ENCODE results near the gene BRF1.

Gene BRF1

DNA sequence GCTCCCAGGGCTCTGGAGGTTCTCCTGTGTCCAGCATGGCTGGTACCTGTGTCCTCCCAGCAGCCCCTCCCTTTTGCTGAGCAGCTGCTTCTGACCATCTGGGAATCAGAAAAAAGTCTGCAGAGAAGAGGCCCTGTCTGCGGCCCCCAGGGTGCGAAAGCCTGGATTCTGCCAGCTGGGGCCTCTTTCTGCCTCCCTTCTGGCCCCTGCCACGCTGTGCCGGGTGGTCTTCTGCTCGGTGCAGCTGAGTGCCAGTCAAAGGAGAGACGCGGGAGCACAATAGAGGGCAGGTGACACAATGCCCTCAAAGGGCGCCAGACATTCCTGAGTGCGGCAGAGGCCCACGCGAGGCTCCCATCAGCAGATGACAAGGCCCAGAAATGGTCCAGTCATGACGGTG lies 39.8 kb downstream of the BRF1 start:
- DNase-seq (ENCODE audit: low spot score) = no peak

DNA sequence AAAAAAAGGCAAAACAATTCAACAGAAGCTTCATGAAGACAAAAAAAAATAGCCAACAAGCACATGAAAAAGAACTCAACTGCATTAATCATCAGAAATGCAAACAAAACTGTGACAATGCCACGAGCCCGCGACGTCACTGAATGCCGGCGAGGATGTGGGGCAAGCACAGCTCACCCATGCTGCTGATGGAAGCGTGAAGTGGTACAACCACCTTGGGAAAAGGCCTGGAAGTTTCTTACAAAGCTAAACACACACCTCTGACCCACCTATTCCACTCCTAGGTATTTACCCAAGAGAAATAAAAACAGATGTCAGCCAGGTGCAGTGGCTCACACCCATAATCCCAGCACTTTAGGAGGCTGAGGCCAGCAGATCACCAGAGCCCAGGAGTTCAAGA lies 42.0 kb downstream of the BRF1 start:
- no peak for DNase-seq (ENCODE audit: low spot score)

DNA sequence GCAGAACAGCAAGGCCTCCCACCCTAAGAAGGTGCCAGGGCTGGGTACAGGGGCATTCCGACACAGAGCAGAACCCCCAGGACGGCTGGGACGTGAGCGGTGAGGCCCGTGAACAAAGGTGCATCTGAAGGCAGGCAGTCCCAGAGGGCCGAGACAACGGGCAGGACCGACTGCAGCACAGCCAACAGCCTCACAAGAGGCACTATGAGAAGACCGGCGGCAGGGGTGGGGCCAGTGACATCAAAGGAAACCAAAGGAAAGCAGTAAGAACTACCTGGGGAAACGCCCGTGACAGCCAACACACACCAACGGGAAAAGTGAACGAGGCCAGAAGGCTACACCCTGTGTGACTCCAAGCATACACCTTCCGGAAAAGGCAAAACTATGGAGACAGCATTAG lies 43.3 kb downstream of the BRF1 start:
- no peak for DNase-seq (ENCODE audit: low spot score)

DNA sequence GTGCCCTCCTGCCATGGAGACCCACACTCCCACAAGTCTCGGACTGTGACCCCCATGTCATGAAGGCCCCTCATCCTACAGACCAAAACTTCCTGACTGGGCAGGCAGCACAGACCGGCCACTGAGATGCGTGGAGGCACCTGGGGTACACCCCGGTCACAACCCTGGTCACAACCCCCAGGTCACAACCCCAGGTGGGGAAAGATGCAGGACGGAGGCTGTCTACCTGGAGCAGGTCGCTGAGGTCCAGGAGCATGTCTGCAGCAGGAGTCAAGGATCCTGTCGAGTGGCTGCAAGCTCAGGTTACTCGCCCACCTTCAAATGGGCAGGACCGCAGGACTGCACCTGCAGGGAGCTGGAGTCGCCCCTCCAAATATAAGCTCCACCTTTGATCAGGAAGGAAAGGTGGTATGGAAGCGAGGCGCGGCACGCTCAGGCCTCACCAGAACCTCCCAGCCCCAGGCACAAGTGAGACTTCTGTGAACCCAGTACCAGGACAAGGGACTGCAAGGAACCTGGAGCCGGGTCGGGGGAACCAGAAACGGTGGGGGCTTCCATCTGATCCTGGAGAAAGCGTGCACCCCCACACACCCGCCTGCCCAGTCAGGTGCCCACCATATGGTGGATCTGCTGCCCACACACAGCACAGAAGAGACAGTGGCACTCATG lies 44.4 kb downstream of the BRF1 start:
- no peak for DNase-seq (ENCODE audit: low spot score)

DNA sequence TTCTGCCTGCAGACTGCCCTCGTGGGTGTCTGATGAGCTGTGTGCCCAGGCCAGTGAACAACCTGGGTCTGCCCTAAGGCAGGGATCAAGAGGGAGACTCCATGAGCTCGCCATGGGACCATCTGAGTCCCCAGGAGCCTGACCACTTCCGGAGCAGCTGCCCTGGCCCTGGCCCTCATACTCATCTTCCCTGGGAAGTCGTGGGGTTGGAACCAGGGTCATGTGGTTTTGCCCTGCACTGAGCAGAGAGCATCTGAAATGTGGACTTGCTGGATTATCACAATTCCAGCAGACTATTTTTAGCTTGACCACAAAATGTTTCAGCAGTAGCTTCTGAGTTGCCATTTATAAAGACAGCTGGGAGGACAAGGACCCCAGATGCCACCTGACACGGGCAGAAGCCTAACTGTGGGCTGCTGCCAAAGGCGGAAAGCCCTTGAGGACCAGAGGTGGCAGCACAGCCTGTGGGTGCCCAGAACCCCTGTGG lies 45.7 kb downstream of the BRF1 start:
- no peak for DNase-seq (ENCODE audit: low spot score)

DNA sequence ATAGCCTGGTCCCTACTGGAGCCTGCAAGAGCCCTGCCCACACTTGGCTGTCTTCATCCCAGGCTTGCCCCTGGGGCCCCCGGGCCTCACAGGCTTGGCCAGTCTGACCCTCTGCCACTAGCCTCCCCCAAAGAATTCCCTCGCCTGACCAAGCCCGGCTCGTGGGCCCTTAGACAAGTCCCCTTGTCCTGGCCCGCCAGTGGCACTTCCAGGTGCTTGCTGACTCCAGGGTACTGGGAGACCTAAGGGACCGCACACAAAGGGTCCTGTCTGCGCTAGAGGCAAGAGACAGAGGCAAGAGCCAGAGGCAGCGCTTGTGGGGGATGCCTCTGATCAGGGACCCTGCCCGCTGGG lies 47.5 kb downstream of the BRF1 start:
- no peak for DNase-seq (ENCODE audit: low spot score)

DNA sequence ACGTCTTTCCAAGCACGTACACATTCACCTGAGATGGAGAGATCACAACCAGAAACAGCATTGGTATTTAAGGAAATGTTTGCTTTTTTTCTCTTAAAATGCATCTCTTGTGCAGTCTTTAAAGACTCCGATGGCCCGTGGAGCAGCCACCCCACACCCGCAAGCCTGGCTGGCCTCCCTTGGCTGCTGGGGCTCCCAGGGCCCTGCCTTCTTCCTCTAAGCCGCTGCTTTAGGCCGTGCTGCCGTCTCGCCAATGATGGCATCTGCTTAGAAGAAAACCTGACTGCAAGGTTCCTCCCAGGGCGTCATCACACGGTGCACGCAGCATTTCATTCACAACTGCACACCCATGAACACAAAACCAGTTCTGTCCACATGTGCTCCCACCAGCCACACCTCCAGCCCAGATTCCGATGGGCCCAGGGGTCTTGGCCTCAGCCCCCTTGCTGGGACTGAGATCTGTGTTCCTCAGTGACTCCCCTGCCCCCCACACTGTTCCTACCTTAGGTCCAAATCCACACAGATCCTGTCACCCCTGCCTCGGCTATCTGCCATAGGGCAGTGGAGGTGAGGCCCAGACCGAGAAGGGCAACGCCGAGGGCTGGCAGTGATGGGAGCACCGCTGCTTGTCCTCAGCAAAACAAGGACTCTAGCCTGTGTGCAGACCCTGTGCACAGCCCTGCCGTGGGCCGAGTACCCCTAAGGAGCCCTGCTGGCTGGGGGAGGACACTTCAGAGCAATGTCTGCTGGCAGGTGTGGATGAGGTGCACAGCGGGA lies 48.1 kb downstream of the BRF1 start:
- no peak for DNase-seq (ENCODE audit: low spot score)

DNA sequence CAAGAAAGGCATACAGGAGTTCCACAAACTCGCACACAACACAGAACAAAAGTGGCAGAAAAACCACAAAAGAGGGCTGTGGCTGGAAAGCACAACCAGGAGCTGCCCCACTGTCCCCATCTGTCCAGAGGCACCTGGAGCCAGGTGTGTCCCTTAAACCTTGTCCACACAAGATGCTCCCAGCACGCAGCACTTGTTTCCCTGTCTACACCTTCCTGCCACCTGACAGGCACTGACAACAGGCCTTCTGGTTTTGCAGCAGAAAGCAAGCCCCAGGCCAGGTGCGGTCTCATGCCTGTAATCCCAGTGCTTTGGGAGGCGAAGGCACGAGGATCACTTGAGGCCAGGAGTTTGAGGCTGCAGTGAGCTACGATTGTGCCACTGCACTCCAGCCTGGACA lies 48.9 kb downstream of the BRF1 start:
- DNase-seq (ENCODE audit: low spot score) = no peak

DNA sequence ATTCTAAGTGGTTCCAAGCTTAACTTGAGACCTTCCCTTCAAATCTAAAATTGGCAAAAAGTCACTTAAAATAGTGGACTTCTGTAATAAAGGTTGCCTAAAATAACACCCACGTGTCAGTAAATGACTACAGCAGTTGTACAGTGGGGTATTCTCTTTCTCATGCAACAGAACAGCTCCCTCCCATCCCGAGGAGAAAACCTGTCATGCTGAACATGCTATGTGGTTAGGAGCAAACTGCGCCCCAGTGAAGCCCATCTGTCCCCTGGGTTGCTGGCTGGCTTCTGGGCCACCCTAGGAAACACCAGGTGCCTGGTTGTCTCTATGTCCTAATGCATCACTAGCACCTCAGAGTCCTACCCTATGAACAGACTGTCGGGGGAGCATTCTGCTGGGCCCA lies 49.8 kb downstream of the BRF1 start:
- DNase-seq (ENCODE audit: low spot score) = no peak

DNA sequence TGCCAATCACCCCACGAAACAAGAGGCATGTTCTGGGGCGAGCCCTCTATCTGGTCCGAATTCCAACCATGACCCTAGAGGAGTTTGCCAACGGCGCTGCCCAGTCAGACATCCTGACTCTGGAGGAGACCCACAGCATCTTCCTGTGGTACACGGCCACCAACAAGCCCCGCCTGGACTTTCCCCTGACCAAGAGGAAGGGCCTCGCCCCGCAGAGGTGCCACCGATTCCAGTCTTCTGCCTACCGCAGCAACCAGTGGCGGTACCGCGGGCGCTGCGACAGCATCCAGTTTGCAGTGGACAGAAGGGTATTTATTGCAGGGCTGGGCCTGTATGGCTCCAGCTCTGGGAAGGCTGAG lies 50.8 kb downstream of the BRF1 start:
- DNase-seq (ENCODE audit: low spot score) = no peak

DNA sequence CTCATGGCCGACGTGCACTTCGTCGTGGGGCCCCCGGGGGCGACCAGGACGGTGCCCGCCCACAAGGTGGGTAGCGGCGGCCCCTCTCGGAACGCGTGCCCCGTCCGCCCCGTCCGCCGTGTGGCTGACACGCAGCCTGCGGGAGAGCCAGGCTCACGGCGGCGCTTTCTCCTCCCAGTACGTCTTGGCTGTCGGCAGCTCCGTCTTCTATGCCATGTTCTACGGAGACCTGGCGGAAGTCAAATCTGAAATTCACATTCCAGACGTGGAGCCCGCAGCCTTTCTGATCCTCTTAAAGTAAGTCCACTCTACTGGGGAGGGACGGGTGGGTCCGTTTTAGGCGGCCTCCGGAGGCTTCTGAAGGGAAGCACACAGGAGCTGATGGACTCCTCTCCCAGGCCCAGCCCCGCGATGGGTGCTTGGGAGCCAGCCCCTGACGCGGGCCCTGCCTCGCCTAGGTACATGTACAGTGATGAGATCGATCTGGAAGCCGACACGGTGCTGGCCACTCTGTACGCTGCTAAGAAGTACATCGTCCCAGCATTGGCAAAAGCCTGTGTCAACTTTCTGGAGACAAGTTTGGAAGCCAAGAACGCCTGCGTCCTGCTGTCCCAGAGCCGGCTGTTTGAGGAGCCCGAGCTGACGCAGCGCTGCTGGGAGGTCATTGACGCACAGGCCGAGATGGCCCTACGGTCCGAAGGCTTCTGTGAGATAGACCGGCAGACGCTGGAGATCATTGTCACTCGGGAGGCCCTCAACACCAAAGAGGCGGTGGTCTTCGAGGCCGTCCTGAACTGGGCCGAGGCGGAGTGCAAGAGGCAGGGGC lies 51.4 kb downstream of the BRF1 start:
- no peak for DNase-seq (ENCODE audit: low spot score)

DNA sequence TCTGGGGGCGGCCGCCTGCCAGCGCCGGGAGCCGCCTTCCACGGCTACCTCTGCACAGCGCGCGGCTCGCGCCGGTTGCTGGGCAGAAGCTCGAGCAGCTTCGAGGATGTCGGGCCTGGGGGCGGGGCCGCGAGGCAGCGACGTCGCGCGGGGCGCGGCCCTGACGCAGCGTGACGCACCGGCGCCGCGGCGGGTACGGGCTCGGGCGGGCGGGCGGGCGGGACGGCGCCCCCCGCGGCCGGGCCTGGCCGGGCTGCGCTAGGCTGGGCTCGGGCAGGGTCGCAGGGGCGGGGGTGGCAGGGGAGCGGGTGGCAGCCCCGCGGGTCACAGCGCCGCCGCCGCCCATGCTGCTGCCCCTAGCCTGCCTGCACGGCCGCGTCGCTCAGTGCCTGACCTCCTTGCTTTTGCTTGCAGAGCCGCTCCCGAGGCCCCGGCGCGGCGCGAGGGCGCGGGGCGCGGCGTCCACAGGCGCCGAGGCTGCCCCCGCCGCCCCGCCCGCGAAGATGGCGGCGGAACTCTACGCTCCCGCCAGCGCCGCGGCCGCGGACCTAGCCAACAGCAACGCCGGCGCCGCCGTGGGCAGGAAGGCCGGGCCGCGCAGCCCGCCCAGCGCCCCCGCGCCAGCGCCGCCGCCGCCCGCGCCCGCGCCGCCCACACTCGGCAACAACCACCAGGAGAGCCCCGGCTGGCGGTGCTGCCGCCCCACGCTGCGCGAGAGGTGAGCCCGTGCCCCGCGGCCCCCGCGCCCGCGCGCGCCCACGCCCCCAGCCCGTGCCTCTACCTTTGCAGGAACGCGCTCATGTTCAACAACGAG lies 52.2 kb downstream of the BRF1 start, which contains the start of gene BTBD6:
Gene BTBD6 (plus strand): TSS at position 166 of the 814 bp plus-strand sequence. CDS start 179 bp downstream, at position 345.
- peak; percentile 93 for DNase-seq (ENCODE audit: low spot score)

DNA sequence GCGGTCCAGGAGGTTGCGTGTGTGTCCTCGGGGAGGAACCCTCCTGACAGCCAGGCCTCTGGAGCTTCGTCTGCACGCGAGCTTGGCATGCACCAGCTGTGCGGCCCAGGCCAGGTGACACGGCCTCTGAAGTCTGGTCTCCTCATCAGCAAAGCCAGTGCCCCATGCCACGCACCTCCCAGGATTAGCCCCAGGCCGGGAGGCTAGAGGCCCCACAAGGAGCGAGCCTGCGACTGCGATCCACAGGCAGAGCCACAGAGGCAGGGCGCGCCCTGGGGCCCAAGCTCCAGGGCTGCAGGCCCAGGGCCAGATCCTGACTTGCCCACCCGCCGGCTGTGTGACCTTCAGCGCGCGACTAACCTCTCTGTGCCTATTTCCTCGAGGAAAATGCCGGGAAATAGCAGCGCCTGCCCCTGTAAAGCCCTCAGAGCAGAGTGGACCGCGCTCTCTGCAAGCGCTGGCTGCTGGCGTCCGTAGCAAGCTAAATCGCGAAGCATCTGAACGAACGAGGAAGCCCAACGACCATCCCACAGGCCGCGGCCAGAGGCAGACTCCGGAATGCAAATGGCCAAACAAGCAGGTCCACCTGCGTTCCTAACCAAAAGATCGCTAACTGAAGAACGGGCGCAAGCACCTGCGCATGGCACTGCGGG lies 53.0 kb downstream of the BRF1 start:
- no peak for DNase-seq (ENCODE audit: low spot score)

DNA sequence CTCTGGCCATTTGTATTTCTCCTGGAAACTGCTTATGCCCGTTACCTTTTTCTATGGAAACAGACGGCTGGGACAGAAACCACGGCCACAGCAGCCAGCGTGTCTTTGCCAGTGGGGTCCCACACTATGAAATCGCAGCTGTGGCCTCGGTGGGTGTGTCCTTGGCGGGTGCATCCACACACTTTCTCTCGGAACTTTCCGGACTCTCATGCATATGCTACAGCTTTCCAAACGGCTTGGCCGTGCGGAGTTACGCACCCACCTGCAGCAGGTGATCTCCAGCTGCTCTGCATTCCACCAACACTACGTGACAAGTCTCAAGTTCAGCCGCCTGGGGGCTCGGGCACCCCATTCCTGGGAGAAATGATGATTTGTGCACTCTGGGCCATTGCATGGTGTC lies 53.8 kb downstream of the BRF1 start:
- DNase-seq (ENCODE audit: low spot score) = no peak

DNA sequence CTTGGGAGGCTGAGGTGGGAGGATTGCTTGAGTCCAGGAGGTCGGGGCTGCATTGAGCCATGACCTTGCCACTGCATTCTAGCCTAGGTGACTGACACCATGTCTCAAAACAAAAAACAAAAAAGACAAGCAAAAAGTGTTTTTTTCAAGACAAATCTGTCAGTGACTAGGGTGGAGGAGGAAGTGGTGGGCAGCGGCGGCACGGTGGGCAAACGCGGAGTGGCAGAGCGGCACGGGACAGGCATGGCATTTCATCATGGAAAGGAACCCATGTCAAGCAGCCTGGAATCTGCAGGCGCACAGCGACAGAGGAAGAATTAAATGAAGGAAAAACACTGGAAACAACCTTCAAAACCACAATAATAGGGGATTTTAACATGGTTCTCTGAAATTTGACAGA lies 56.5 kb downstream of the BRF1 start:
- no peak for DNase-seq (ENCODE audit: low spot score)

DNA sequence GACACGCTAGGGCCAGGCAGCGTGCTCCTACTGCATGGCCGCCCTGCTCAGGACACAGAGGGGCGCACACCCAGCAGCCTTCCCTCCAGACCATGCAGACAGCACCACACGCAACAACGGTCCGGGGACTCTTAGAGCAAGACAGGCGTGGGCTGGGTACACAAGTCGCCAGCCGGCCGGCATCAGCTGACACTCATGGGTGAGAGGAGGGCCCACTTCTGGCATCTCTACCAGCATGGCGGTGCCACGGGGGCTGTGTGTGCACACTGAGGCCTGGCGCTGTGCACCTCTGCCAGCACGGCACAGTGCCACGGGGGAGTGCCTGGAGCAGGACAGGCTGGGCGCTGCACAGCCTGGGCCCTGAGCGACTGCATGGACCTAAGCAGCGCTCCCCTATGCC lies 59.2 kb downstream of the BRF1 start:
- no peak for DNase-seq (ENCODE audit: low spot score)

DNA sequence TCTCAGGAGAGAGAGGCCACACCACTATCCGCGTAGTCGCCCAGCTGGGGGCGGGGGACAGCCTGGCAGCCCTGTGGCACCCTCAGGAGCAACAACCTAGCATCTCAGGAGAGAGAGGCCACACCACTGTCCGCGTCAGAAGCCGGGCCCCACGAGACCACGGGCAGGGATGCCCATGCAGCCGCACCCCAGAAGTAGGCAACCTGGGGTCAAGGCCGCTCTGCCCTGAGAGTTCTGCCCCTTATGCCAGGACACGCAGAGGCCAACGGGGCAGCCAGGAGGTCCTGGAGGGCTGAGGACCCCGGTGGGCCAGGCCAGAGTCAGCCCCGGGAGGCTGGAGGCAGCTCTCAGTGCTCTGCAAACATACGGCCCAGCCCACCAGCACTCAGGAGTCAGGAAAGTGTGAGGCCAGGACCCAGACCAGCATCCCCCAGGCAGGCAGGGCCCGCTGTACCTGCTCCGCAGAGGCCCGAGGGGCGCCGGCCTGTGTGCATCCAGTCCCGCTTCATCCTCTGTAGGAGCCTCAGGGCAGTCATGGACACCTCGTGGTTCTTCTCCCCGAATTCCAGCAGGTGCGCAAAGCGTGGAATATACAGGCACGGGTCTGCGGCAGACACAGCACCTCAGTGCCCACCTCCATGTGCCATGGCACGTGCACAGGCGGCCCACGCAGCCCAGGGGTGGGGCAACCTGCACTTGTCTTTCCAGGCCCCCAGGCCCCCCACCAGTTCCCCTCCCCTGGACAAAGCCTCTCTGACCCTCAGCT lies 59.8 kb downstream of the BRF1 start:
- no peak for DNase-seq (ENCODE audit: low spot score)

DNA sequence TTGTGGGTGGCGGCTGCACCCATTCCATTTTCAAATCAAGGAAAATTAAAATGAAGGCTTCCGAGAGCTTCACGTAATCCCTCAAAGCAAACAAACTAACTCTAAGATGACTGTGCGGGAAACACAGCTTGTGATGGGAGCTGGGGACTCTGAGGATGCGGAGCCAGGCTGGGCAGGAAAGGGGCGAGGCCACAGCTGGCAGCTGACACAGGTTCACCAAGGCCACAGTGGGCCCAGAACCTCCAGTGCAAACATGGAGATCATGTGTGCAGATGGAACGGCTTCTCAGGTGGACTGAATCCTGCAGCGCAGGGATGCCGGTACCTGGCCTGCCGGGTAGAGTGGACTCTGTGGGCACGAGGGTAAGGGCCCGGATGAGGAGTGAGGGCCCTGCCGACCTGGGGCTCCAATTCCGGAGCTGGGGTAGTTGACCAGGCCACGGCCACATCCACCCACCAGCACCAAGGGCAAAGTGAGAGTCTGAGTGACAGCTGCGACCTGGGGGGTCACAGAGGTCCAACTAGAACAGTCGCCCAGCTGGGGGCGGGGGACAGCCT lies 71.6 kb downstream of the BRF1 start:
- no peak for DNase-seq (ENCODE audit: low spot score)

DNA sequence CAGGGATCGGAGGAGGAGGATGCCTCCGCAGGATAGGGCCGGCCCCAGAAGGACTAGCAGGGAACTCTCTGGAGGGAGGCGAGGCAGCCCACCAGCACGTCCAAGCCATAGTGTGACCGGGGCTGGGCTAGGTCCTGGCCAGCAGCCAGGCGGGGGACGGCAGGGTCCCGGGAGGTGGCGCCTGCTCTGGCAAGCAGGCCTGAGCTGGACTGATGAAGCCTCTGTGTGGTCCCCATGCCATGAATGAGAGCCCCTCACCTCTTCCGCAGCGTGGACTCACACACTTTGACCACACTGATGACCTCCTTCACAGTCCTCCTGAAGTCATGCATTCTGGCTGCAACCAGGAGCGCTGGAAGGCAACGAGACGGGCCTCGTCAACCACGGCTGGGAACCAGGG lies 72.2 kb downstream of the BRF1 start:
- no peak for DNase-seq (ENCODE audit: low spot score)

DNA sequence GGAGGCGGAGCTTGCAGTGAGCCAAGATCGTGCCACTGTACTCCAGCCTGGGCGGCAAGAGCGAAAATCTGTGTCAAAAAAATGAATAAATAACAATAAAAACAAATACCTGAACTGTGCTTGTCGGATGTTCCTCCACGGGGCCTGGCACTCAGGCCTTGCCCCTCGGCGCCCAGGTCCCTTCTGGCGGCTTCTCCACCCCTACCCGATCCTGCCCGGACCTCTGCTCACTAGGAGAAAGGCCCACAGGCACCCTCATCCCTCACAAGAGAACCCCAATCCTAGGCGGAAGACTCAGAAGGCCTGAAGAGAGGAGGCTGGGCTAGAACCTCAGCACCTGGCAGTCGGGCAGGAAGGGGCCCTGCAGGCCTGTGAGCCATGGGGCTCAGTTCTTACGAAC lies 73.5 kb downstream of the BRF1 start:
- no peak for DNase-seq (ENCODE audit: low spot score)
